ENCODE data around the gene ONECUT3. TPM values are rescaled to one million over a fixed set of nuclear protein-coding genes. Genes with fewer than 3 reads are reported as not detected.
A peak's percentile ranks its signal among the peaks of the same experiment; 100 is the strongest.

The ONECUT3 gene
- total RNA-seq, 2 donors from 2014 or later, result 0.05 TPM; not detected in 1

- H3K4me3 ChIP-seq, result no peak overlapping the region
- TF ChIP-seq, protein P1, sequence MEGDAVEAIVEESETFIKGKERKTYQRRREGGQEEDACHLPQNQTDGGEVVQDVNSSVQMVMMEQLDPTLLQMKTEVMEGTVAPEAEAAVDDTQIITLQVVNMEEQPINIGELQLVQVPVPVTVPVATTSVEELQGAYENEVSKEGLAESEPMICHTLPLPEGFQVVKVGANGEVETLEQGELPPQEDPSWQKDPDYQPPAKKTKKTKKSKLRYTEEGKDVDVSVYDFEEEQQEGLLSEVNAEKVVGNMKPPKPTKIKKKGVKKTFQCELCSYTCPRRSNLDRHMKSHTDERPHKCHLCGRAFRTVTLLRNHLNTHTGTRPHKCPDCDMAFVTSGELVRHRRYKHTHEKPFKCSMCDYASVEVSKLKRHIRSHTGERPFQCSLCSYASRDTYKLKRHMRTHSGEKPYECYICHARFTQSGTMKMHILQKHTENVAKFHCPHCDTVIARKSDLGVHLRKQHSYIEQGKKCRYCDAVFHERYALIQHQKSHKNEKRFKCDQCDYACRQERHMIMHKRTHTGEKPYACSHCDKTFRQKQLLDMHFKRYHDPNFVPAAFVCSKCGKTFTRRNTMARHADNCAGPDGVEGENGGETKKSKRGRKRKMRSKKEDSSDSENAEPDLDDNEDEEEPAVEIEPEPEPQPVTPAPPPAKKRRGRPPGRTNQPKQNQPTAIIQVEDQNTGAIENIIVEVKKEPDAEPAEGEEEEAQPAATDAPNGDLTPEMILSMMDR (IDR thresholded peaks at IDR 0.05), result no peak
- H3K27me3 ChIP-seq, result peaks cover 15% of the 10 kb centered on the region
- no peaks in the 10 kb centered on the region for H3K9me3 ChIP-seq
- no peak for DNase-seq
- intact Hi-C loops (cut with DNase I), result no loop called here
- no peaks in the 10 kb centered on the region for H3K36me3 ChIP-seq
- H3K27ac ChIP-seq, result no peak overlapping the region
- no peak overlapping the region for H3K9ac ChIP-seq (ENCODE audit: low read depth in 2 of 2, low read length in 2 of 2)
- no peaks in the 10 kb centered on the region for H3K4me1 ChIP-seq
These were observed 33.1 kb upstream of the ONECUT3 start for GRCh38 chr19:1720237-1720636.

DNA sequence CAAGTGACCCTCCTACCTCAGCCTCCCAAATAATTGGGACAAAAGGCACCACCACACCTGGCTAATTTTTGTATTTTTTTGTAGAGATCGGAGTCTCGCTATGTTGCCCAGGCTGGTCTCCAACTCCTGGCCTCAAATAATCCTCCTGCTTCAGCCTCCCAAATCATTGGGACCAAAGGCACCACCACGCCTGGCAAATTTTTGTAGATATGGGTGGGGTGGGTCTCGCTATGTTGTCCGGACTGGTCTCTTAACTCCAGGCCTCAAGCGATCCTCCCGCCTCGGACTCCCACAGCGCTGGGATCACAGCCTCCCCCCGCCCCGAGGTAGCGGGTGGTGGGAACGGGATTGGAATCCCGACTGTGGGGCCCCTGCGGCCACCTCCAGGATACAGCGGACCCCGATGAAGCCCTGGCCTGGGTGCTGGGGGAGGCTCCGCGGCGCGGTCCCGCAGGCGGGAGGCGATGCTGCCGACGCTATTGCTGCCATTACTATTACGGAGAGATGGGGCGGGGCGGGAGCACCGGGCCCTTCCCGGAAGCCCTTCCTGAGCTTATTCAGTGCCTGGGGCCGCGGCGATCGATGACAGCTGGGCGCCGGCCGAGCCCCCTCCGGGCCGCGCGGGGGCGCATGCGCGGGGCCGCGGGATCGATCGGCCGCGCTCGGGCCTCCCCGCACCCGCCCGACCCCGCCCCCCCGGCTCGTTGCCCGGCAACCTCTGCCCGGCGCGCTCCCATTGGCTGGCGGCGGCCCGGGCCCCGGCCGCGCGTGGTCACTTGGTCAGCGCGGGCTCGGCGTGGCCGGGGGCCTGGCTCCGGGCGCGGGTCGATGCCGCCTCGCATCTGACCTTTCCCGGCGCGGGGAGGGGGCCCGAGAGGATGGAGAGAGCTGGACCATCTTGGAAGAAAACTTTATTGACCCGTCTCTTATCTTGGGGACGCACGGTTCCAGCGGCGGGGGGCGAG lies 27.9 kb upstream of the ONECUT3 start:
- Histone ChIP-seq H3K36me3 (no peaks in the 10 kb centered on the region), H3K4me1 (no peaks in the 10 kb centered on the region), H3K9me3 (no peaks in the 10 kb centered on the region), H3K27ac (no peak overlapping the region), H3K27me3 (peaks cover 33% of the 10 kb centered on the region), H3K4me3 (peak overlapping the region; percentile 34), H3K9ac (ENCODE audit: low read depth in 2 of 2, low read length in 2 of 2) (peak overlapping the region in 1 of 2 donors; percentile 35)
- TF ChIP-seq, protein P1 (IDR thresholded peaks at IDR 0.05), result no peak
- intact Hi-C loops (cut with DNase I), result no loop called here
- DNase-seq, result peak; percentile 40

GRCh38 chr19:1728816-1729567 lies 24.3 kb upstream of the ONECUT3 start:
- DNase-seq, result no peak

GRCh38 chr19:1729568-1729925 lies 23.8 kb upstream of the ONECUT3 start:
- Histone ChIP-seq H3K27me3 (peaks cover 38% of the 10 kb centered on the region), H3K36me3 (no peaks in the 10 kb centered on the region), H3K4me3 (no peak overlapping the region), H3K9ac (ENCODE audit: low read depth in 2 of 2, low read length in 2 of 2) (no peak overlapping the region), H3K27ac (no peak overlapping the region), H3K9me3 (no peaks in the 10 kb centered on the region), H3K4me1 (no peaks in the 10 kb centered on the region)
- no peak for DNase-seq
- TF ChIP-seq, protein P1 (IDR thresholded peaks at IDR 0.05), result no peak
- intact Hi-C loops (cut with DNase I), result no loop called here

More at GRCh38 chr19:1728816-1729567, 24.3 kb upstream of the ONECUT3 start:
- Histone ChIP-seq H3K36me3 (no peaks in the 10 kb centered on the region), H3K4me3 (no peak overlapping the region), H3K27ac (no peak overlapping the region), H3K4me1 (no peaks in the 10 kb centered on the region), H3K27me3 (peaks cover 38% of the 10 kb centered on the region), H3K9me3 (no peaks in the 10 kb centered on the region), H3K9ac (ENCODE audit: low read depth in 2 of 2, low read length in 2 of 2) (no peak overlapping the region)
- TF ChIP-seq, protein P1 (IDR thresholded peaks at IDR 0.05), result no peak
- intact Hi-C loops (cut with DNase I), result no loop called here

GRCh38 chr19:1730157-1730556 lies 23.1 kb upstream of the ONECUT3 start:
- H3K4me1 ChIP-seq, result no peaks in the 10 kb centered on the region
- H3K9me3 ChIP-seq, result no peaks in the 10 kb centered on the region
- TF ChIP-seq, protein P1 (IDR thresholded peaks at IDR 0.05), result no peak
- intact Hi-C loops (cut with DNase I), result no loop called here
- H3K9ac ChIP-seq (ENCODE audit: low read depth in 2 of 2, low read length in 2 of 2), result no peak overlapping the region
- DNase-seq, result no peak
- H3K36me3 ChIP-seq, result no peaks in the 10 kb centered on the region
- H3K27ac ChIP-seq, result no peak overlapping the region
- no peak overlapping the region for H3K4me3 ChIP-seq
- peaks cover 32% of the 10 kb centered on the region for H3K27me3 ChIP-seq
